ENCODE results near the gene APP.

The APP gene

GRCh38 chr21:26125433-26126167 lies 45.0 kb downstream of the APP start:
- peaks cover 52% of the 10 kb centered on the region for H3K4me1 ChIP-seq (ENCODE audit: control insufficient read depth, insufficient read depth, low read length)
- ChIA-PET POLR2A (interaction anchor here (1.4 to 1.9 kb wide), 3 partner anchors 15 to 44 kb away, joined by 4 to 5 read pairs (median 4); no protein-coding TSS in a partner anchor), CTCF (no interaction called here)
- H3K27ac ChIP-seq (ENCODE audit: extremely low read depth, low read depth, low read length) = no peak overlapping the region
- TF ChIP-seq ZIC2 (tag by site-specific recombination; IDR thresholded peaks at IDR 0.05) (no peak), WT1 (tag by site-specific recombination; IDR thresholded peaks at IDR 0.05) (0 out of 2 replicates have a peak, but pooled peaks have one; percentile 18), TRIM28 (IDR thresholded peaks at IDR 0.05; ENCODE audit: borderline replicate concordance, low read length) (peak; percentile 60; the same call in 1 of the 2 replicates), ZNF112 (tag by site-specific recombination; IDR thresholded peaks at IDR 0.05) (no peak), PBX3 (CRISPR knock-in tag; IDR thresholded peaks at IDR 0.05) (no peak), PRDM6 (tag by site-specific recombination; IDR thresholded peaks at IDR 0.05) (peak; percentile 70), ZNF433 (tag by site-specific recombination; IDR thresholded peaks at IDR 0.05; ENCODE audit: low read depth) (no peak), PRDM10 (tag by site-specific recombination; IDR thresholded peaks at IDR 0.05) (peak; percentile 93), ZBTB26 (tag by site-specific recombination; optimal IDR thresholded peaks at IDR 0.05) (no peak), OSR2 (tag by site-specific recombination; IDR thresholded peaks at IDR 0.05) (peak; percentile 82), KLF9 (tag by site-specific recombination; IDR thresholded peaks at IDR 0.05; ENCODE audit: low read depth) (no peak), SCRT2 (tag by site-specific recombination; IDR thresholded peaks at IDR 0.05) (peak; percentile 19; the same call in 1 of the 2 replicates), ZNF2 (tag by site-specific recombination; IDR thresholded peaks at IDR 0.05) (no peak), ZNF791 (tag by site-specific recombination; IDR thresholded peaks at IDR 0.05) (no peak), ZNF704 (tag by site-specific recombination; IDR thresholded peaks at IDR 0.05) (no peak), ZNF658 (tag by site-specific recombination; IDR thresholded peaks at IDR 0.05) (no peak), FEZF1 (tag by site-specific recombination; IDR thresholded peaks at IDR 0.05) (peak; percentile 69), ZNF184 (tag by site-specific recombination; IDR thresholded peaks at IDR 0.05) (no peak), OVOL3 (tag by site-specific recombination; IDR thresholded peaks at IDR 0.05) (no peak), ATF2 (tag by site-specific recombination; IDR thresholded peaks at IDR 0.05; ENCODE audit: low read depth) (no peak)
- H3K9me3 ChIP-seq (ENCODE audit: control insufficient read depth, insufficient read depth, low read depth, low read length) = no peaks in the 10 kb centered on the region
- H3K4me3 ChIP-seq (ENCODE audit: low read depth, low read length) = no peak overlapping the region
- no peaks in the 10 kb centered on the region; a peak in 1 of 3 replicates for H3K36me3 ChIP-seq (ENCODE audit: control insufficient read depth in 2 of 2, insufficient read depth in 1 of 2, low read length in 2 of 2)

All from HEK293 (cell line).